ENCODE results near the gene BICRA.
"Not testable (repeated sequence)": the region's sequence is repeated elsewhere in the genome, so short reads cannot be mapped to it uniquely, and the experiment has no call there.

Gene BICRA

GRCh38 chr19:47745010-47745901, 136.3 kb downstream of the BICRA start, which contains the start of gene NOP53:
Gene NOP53 (plus strand): TSS chr19:47745546. CDS start chr19:47745560, 14 bp downstream.
- TF ChIP-seq, protein P1, sequence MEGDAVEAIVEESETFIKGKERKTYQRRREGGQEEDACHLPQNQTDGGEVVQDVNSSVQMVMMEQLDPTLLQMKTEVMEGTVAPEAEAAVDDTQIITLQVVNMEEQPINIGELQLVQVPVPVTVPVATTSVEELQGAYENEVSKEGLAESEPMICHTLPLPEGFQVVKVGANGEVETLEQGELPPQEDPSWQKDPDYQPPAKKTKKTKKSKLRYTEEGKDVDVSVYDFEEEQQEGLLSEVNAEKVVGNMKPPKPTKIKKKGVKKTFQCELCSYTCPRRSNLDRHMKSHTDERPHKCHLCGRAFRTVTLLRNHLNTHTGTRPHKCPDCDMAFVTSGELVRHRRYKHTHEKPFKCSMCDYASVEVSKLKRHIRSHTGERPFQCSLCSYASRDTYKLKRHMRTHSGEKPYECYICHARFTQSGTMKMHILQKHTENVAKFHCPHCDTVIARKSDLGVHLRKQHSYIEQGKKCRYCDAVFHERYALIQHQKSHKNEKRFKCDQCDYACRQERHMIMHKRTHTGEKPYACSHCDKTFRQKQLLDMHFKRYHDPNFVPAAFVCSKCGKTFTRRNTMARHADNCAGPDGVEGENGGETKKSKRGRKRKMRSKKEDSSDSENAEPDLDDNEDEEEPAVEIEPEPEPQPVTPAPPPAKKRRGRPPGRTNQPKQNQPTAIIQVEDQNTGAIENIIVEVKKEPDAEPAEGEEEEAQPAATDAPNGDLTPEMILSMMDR (IDR thresholded peaks at IDR 0.05; ENCODE audit: extremely low read depth, missing control alignments), result no peak
- peak; percentile 98 for DNase-seq (ENCODE audit: low spot score)

DNA sequence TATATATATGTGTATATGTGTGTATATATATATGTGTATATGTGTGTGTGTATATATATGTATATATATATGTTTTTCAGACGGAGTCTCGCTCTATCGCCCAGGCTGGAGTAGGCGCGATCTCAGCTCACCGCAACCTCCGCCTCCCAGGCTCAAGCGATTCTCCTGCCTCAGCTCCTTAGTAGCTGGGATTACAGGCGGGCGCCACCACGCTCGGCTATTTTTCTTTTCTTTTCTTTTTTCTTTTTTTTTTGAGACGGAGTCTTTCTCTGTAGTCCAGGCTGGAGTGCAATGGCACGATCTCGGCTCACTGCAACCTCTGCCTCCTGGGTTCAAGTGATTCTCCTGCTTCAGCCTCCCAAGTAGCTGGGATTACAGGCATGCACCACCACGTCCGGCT, 137.2 kb downstream of the BICRA start:
- not testable (repeated sequence) for DNase-seq (ENCODE audit: low spot score)

DNA sequence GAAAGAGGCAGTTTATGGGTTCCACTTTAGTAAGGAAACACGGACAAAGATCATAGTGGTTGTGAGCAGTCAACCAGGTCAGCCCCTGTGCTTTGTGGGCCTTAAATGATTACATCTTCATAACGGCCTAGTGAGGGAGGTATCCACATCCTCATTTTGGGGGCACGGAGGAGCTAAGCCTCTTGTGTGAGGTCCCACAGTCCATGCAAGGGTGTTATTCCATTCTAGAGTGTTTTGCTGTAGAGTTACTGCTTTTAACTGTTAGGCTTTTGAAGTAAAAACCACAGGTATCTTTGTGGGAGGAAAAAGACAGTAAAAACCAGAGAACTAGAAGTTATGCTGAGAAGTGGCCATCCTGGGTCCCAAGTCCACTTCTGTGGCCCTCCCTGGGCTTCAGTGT, 140.4 kb downstream of the BICRA start:
- DNase-seq (ENCODE audit: low spot score), result peak; percentile 80
- TF ChIP-seq, protein P1 (IDR thresholded peaks at IDR 0.05; ENCODE audit: extremely low read depth, missing control alignments), result no peak

GRCh38 chr19:47750752-47751151, 141.8 kb downstream of the BICRA start:
- TF ChIP-seq, protein P1 (IDR thresholded peaks at IDR 0.05; ENCODE audit: extremely low read depth, missing control alignments), result no peak
- no peak for DNase-seq (ENCODE audit: low spot score)

DNA sequence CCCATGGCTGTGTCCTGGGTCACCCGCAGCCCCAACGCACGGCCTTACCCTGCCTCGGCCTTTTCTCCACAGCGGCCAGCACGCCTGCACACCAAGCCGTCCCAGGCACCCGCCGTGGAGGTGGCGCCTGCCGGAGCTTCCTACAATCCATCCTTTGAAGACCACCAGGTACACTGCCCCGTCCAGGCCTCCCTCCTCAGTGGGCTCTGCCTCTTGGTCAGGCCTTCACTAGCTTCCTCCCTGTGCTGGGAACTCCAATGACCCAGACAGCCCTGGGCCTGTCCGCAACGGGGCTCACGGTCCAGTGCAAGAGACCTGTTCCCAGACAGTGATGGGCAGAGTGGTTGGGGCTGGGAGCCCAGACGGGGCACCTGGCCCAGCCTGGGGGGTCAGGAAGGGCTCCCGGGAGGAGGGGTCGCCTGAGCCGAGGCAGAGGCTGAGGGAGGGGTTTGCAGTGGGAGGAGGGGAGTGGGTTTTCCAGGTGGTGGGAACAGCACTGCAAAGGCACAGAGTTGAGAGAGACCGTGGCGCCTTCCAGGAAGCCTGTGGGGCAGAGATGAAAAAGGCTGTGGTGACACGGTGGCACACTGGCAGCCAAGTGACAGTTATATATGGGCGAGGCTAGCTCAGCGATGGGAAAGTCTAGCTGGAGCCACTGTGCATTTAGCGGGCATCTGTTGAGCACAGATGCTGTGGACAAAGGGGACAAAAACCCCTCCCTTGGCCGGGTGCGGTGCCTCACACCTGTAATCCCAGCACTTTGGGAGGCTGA, 143.7 kb downstream of the BICRA start:
- no peak for DNase-seq (ENCODE audit: low spot score)
- TF ChIP-seq, protein P1 (IDR thresholded peaks at IDR 0.05; ENCODE audit: extremely low read depth, missing control alignments), result no peak
